Panc1 (cell line): ENCODE results near the gene TGFBRAP1.

Source experiments
- CTCF ChIP-seq: fragments of 450-650 bp; IDR thresholded peaks from 2 replicates; pipeline ENCODE4 v1.5.1; 2017; ENCODE audit warnings: mild to moderate bottlenecking
- POLR2AphosphoS5 ChIP-seq: IDR thresholded peaks from 2 replicates; pipeline ENCODE4 v1.6.1; 2012; ENCODE audit warnings: mild to moderate bottlenecking, low read depth, low read length, moderate library complexity
- SIN3A ChIP-seq: IDR thresholded peaks from 2 replicates; pipeline ENCODE4 v1.6.1; 2012; ENCODE audit warnings: low read depth, mild to moderate bottlenecking, low read length, moderate library complexity, borderline replicate concordance; ENCODE audit not compliant: insufficient read depth

DNA sequence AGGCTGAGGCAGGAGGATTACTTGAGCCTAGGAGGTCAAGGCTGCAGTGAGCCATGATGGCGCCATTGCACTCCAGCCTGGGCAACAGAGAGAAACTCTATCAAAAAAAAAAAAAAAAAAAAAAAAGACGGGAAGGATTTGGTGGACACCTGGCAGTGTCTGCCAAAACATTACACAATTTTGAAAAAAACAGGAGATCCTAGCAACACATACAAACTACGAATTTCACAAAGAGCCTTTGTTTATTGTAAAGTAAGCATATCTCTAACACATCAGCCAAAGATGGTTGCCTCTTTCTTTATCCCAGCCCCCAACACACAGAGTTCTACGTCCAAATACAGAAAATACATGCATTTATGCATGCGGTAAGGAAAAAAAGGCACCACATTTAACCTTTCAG is 80.4 kb downstream of the TGFBRAP1 start:
- TF ChIP-seq CTCF (no peak), POLR2AphosphoS5 (no peak), SIN3A (no peak)
